Smooth muscle cell of bladder (primary cell): ENCODE measurements around the gene NELFB. TPM values are rescaled to one million over a fixed set of nuclear protein-coding genes. Genes with fewer than 3 reads are reported as not detected.

Source experiments
- total RNA-seq: library from RNA; depleted of rRNA; stranded (reverse); fragments of >200 nt; gene quantifications from 2 replicates; pipeline ENCODE4 v1.2.3, GENCODE V29; 2014

The NELFB gene
- 30.2 and 47.7 TPM in 2 replicates for total RNA-seq

DNA sequence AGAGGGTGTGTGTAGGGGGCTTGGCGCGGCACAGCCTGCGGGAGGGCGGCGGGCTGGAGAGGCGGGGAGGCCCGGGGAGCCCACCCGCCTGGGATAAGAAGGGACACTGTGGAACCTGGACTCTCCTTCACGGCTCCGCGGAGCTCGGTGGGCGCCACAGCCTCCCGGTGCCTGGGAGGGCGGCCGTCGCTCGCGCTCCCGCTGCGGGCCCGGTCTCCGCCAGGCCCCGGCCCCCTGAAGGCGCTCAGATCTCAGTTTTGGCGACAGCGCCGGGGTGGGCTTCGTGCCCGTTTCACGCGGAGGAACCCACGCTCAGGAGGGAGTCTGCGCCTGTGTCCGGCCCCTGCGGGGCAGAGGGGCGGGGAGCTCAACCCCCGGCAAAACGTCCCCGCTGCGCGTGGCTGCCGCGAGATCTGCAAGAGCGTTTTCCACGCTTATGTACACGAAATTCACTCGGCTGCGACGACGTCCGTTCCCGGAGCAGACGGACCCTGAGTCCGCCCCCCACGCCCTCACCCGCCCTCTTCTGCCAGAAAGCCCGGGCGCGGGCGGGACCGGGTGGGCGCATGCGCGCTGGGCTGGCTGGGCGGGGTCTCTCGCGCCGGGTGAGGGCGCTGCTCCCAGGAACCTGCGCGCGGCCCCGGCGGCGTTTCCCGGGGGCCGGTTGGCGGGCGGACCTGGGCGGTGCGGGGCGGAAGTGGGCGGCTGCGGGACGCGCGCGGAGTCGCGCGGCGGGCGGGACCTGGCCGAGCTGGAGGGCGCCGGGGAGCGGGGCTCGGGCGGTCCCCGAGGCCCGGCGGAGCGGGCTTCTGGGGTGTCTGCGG lies at the start of gene NELFB:
Gene NELFB, plus strand, starts transcription at position 704 of the 824 bp plus-strand sequence.

DNA sequence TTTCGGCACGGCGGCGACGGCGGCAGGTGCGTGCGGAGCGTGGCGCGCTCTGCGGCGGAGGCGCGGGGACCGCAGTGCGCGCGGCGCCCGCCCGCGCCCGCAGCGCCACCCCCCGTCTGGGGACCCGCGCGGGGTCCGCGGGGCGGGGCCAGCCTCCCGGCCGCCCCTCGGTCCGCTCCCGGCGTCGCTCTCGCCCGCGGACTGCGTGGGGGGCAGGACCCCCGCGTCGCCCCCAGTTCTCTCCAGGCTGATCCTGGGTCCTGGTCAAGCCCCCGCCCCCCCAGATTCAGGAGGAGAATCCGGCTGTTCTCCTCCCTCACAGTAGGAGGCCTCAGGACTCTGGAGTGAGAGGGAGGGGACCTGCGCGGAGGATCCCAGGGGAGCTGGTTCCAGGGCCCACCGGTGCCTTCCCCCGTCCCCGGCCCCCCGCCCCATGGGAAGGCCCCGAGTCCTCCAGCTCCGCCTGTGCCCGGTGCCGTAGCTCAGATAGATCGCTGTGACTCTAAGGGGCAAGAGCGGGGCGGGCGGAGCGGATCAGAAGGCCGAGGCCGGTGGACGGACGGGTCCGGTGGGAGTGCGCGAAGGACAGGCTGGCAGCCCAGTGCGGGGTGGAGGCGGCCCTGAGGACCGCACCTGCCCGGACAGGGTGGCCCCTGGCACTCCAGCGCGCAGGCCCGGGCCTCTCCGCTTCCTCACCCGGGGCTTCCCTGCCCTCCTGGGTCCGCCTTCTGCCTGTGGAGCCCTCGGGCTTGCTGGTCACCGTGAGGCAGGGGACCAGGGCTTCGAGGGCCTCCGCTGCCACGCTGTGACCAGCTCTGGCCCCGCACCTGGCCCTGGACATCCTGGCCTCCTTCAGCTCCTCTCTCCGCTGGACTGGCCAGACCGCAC lies 32.7 kb upstream of the NELFB start, which contains the start of gene RNF208:
Gene RNF208, minus strand, starts transcription at position 51 of the 888 bp plus-strand sequence. CDS start 1,028 bp downstream, outside the sequence.

DNA sequence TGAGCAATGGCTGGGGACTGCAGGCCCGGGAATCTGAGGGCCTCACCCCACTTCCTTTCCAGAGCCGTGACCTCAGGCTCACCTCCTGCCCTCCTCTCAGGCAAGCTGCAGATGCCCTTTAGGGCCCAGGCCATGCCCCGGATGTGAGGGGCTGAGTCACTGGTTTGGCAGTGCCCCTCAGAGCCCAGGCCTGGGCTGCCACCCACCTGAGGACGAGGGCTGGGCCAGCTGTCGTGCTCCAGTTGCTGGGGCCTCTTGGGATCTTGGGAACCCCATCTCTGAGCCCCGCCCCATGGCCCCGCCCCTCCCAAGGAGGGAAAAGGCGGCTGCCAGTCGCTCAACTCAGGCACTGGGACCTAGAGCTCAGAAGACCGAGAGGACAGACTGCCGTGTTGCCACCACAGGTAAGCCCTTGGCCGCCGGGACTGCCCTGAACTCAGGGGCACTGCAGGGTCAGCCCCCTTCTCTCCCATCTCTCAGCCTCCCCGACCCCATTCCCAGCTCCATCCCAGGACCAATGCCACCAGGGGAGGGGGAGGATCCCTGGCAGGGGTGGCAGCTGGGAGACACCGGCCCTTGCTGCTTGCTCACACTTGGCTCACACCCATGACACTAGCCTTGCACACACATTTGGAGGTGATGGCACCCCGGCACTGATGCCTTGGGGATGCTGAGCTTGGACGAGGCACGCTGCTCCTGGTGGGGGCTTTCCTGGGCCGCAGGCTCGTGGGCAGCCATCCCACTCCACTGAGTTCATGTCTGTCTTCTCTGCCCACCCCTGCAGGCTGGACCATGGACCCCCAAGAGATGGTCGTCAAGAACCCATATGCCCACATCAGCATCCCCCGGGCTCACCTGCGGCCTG lies 30.1 kb upstream of the NELFB start, which contains the start of gene CYSRT1:
Gene CYSRT1, plus strand, starts transcription at position 345 of the 865 bp plus-strand sequence. Its CDS starts 448 bp downstream, at position 793.

DNA sequence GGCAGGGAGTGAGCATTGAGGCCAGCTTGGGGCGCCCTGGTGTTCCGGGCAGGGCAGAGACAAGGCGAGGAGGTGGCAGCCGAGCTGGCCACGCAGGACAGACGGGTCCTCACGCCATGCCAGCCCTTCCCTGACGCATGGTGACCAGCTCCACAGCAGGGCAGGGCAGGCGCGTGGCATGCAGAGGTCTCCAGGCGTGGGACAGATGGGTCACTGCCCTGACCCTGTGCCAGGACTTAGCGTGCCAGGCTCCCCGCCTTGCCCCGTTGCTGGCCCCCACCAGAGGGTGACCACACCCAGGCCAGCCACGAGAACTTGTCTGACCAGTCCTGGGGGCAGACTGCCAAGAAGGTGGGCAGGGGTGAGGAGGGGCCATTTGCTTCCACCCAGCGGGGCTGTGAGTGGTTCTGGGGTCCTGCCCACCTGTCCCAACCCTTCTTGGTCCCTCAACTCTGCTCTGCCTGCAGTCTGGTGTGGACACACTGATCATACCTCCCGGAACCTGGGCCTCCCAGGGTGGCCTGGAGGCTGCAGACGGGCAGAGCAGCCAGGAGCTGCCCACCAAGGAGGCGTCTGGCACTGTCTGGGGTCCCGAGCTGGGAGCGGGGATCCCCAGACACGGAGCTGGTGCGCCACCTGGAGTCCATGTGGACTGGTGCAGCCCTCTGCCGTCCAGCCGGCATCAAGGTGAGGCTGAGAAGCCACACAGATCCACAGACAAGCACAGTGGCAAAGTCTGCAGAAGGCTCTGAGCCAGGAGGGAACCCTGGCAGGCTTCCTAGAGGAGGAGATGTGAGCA lies 27.9 kb upstream of the NELFB start, which contains the start of gene RNF224:
Gene RNF224, plus strand, starts transcription at position 449 of the 799 bp plus-strand sequence. CDS start 834 bp downstream, outside the sequence.

DNA sequence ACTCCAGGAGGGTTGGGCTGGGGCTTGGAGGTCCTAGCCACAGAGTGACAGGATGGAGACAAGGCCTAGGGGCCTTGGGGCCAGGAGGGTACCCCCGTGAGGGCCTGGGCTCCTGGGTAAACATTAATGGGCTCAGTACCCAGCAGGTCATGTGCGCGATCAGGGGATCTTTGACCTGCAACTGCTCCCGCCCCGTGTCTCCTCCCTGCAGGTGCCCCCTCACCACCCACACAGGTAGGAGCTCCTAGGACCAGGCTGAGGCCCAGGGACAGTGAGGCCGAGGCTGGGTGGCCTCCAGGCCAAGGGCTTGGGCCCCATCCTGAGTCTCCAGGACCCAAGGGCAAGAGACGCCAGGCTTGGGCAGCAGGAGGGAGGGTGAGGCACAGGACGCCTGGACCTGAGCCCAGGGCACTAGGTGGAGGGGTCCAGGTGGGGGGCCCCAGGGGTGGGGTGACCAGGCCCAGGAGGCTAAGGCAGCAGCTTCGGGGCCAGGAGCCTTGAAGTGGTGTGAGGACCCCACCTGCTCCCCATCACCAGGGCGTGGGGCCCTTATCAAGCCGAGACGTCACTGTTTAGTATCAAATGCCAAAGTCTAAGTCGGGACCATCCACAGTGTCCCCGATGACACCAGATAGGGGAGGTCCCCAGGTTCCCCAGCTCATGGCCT lies 24.3 kb upstream of the NELFB start, which contains the start of gene SLC34A3:
Gene SLC34A3, plus strand, starts transcription at position 197 of the 667 bp plus-strand sequence. CDS start 802 bp downstream, outside the sequence.

DNA sequence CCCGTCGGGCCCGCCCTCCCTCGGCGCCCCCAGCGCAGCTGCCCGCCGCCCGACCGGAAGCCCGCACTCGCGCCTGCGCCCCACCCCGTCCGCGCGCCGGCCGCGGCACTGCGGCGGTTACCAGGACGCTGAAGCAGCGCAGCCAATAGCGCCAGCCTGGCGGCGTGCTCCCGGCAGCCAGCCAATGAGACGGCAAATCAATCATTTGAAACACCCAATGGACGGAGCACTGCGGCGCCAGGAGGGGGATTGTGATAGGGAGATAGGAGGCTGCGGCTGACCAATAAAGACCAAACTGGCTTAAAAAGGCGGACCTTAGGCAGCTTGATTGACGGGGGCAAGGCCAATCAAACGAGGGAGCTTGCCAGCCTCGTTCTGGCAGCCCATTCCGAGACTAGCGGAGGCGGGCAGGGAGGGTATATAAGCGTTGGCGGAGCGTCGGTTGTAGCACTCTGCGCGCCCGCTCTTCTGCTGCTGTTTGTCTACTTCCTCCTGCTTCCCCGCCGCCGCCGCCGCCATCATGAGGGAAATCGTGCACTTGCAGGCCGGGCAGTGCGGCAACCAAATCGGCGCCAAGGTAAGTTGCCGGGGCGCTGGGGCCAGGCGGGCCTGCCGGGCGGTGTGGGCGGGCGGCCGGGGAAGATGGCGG lies 14.2 kb upstream of the NELFB start, which contains the start of gene TUBB4B:
Gene TUBB4B, plus strand, starts transcription at position 447 of the 649 bp plus-strand sequence. Its CDS starts 74 bp downstream, at position 521.

DNA sequence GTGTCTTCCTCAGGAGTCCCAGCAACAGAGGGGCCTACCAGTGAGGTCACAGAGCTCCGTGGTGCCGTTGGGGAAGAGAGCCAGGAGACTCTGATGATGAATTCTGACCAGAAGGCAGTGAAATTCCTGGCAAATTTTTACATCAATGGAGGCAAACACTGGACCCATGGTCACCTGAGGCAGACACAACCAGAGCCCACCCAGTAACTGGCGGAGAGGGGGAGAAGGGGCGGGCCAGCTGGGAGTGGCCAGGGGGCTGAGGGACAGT lies 4.0 kb upstream of the NELFB start, which contains the start of gene STPG3:
Gene STPG3, plus strand, starts transcription at position 93 of the 268 bp plus-strand sequence. Its CDS starts 1 bp downstream, at position 94.

DNA sequence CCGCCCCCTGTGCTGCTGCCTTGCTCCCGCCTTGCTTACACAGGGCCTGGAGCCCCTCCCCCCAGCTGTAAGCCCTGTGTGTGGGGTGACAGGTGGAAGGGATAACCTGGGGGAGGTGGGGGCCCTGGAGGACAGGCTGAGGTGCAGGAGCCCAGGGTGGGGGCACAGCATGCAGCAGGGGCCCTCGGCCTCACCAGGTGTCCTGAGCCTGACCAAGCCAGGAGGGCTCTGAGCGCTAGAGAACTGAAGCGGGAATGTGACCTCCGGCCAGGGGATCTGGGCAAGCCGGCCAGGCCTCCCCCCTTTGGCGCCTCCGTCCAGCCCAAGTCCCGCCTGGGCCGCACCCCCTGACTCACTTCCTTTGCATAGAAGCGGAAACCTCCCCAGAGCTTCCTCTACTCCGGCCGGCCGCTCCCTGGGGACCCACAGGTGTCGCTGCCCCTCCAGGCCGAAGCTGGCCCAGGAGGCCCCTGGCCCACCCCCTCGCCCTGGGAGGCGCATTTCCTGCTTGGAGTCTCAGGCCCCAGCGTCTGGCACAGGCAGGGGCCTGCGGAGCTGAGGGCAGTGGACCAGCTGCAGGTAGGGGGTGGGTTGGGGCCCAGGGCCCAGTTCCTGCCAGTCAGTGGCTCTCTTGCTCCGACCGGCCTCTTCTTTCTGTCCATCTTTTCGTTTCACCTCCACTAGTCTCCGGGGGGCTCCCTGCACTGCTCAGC lies 22.4 kb downstream of the NELFB start, which contains the start of gene TOR4A:
Gene TOR4A, plus strand, starts transcription at position 398 of the 713 bp plus-strand sequence. CDS start 964 bp downstream, outside the sequence.

DNA sequence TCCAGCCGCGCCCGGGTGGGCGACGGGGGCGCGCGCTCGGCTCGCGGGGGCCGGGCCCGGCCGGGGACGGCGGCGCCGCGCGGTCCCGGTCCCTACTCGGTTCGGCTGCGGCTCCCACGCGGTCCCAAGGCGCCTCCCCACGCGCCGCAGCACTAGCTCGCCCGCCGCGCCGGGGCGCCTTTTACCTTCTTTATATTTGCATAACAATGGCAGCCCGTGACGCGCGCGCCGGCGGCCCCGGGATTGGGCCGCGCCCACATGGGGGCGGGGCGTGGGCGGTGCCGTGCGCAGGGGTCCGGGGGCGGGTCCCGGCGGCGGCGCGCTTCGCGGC lies 47.0 kb downstream of the NELFB start, which contains the start of gene NRARP:
Gene NRARP, minus strand, starts transcription at position 154 of the 331 bp plus-strand sequence. CDS start 343 bp downstream, outside the sequence.

Other genes starting within 250 kb of the NELFB start
- 11.9 and 20.0 TPM in 2 replicates for gene ABCA2, start 227.1 kb upstream of the NELFB start, total RNA-seq
- not detected in 2 replicates for gene FUT7, start 223.2 kb upstream of the NELFB start, total RNA-seq
- 12.1 and 18.4 TPM in 2 replicates for gene NPDC1, start 209.2 kb upstream of the NELFB start, total RNA-seq
- gene ENTPD2, start 201.3 kb upstream of the NELFB start, total RNA-seq = not detected in 2 replicates
- 0.43 and 0.55 TPM in 2 replicates for gene SAPCD2, start 184.8 kb upstream of the NELFB start, total RNA-seq
- gene UAP1L1, start 177.8 kb upstream of the NELFB start, total RNA-seq = 7.7 and 14.3 TPM in 2 replicates
- gene MAN1B1, start 168.3 kb upstream of the NELFB start, total RNA-seq = 73.2 and 87.0 TPM in 2 replicates
- 68.8 and 81.6 TPM in 2 replicates for gene DPP7, start 140.6 kb upstream of the NELFB start, total RNA-seq
- gene GRIN1, start 116.2 kb upstream of the NELFB start, total RNA-seq = under 0.01 TPM in 1 of 2 replicates, not detected in the other
- gene LRRC26, start 85.3 kb upstream of the NELFB start, total RNA-seq = not detected in 2 replicates
- not detected in 2 replicates for gene TMEM210, start 83.3 kb upstream of the NELFB start, total RNA-seq
- gene ANAPC2, start 66.8 kb upstream of the NELFB start, total RNA-seq = 15.2 and 23.7 TPM in 2 replicates
- gene SSNA1, start 66.7 kb upstream of the NELFB start, total RNA-seq = 60.9 and 66.0 TPM in 2 replicates
- 4.1 and 4.8 TPM in 2 replicates for gene TPRN, start 54.6 kb upstream of the NELFB start, total RNA-seq
- 25.6 and 37.7 TPM in 2 replicates for gene TMEM203, start 49.7 kb upstream of the NELFB start, total RNA-seq
- 2.3 and 2.9 TPM in 2 replicates for gene NDOR1, start 49.6 kb upstream of the NELFB start, total RNA-seq
- gene RNF208, start 33.1 kb upstream of the NELFB start, total RNA-seq = under 0.01 and 0.18 TPM in 2 replicates
- gene CYSRT1, start 30.2 kb upstream of the NELFB start, total RNA-seq = 0.18 and 0.57 TPM in 2 replicates
- gene RNF224, start 27.8 kb upstream of the NELFB start, total RNA-seq = not detected in 2 replicates
- not detected in 2 replicates for gene SLC34A3, start 24.4 kb upstream of the NELFB start, total RNA-seq
- gene TUBB4B, start 14.0 kb upstream of the NELFB start, total RNA-seq = 101 and 110 TPM in 2 replicates
- not detected in 2 replicates for gene STPG3, start 4.0 kb upstream of the NELFB start, total RNA-seq
- gene TOR4A, start 22.4 kb downstream of the NELFB start, total RNA-seq = 11.0 and 13.5 TPM in 2 replicates
- 0.09 and 0.14 TPM in 2 replicates for gene NRARP, start 46.9 kb downstream of the NELFB start, total RNA-seq
- 8.4 and 13.2 TPM in 2 replicates for gene EXD3, start 167.8 kb downstream of the NELFB start, total RNA-seq
- gene NOXA1, start 168.1 kb downstream of the NELFB start, total RNA-seq = 0.46 and 0.57 TPM in 2 replicates
- gene ENTPD8, start 186.0 kb downstream of the NELFB start, total RNA-seq = not detected in 2 replicates
- 10.4 and 15.5 TPM in 2 replicates for gene NSMF, start 204.0 kb downstream of the NELFB start, total RNA-seq